Measurements from ENCODE around the gene ADGRB2.

ADGRB2 gene

GRCh38 chr1:31760471-31761470, 3.4 kb downstream of the ADGRB2 start:
- Mint-ChIP-seq H3K27ac (peak overlapping the region; percentile 11 to 78 (median 63)), H3K27me3 (ENCODE audit: low read depth) (peaks cover 17% of the 10 kb centered on the region), H3K9me3 (no peaks in the 10 kb centered on the region), H3K4me1 (peaks cover 56% of the 10 kb centered on the region), H3K36me3 (ENCODE audit: low read depth) (no peaks in the 10 kb centered on the region), H3K4me3 (peak overlapping the region; percentile 73 to 84 (median 83))
- no peak for TF ChIP-seq CTCF (IDR thresholded peaks at IDR 0.05; ENCODE audit: unreplicated experiment in 3 of 3)

DNA sequence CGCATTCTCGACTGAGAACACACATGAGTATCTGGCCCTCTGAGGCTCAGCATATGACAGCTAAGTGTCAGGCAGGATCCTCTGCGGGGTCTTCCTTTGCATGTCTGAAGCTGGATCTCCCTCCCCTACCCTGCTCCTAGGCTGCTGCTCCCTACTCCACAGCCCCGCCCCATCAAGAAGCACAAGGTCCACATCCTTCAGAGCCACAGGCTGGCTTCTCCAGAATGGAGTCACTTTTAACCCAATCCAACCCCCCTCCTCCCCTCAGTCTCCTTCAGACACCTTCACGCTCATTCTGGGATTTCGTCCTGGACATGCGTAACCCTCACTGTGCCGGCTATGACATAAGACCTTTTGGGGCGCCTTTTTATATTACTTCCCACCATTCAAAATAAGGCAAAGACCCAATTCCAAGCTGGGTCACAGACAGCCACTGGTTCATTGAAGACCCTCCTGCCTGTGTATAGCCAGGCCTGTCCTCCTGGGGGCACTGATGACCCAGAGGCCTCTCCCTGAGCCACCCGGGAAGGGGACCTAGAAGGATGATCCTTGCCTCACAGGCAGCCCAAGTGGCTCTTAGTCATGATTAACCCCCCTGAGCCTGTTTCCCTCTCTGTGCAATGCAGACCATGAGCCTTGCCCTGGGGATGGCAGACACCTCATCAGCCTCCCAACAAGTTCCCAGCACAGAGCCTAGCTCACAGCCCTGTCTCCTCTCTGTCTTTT, 4.7 kb downstream of the ADGRB2 start:
- no peak for TF ChIP-seq CTCF (IDR thresholded peaks at IDR 0.05; ENCODE audit: unreplicated experiment in 3 of 3)
- Mint-ChIP-seq H3K9me3 (no peaks in the 10 kb centered on the region), H3K36me3 (ENCODE audit: low read depth) (no peaks in the 10 kb centered on the region), H3K27ac (peak overlapping the region; percentile 11 to 78 (median 63)), H3K4me3 (peak overlapping the region; percentile 57 to 78 (median 73)), H3K4me1 (peaks cover 56% of the 10 kb centered on the region), H3K27me3 (ENCODE audit: low read depth) (peaks cover 14% of the 10 kb centered on the region)

- no peaks in the 10 kb centered on the region for H3K36me3 Mint-ChIP-seq (ENCODE audit: low read depth)
- H3K4me1 Mint-ChIP-seq = peaks cover 63% of the 10 kb centered on the region
- H3K9me3 Mint-ChIP-seq = no peaks in the 10 kb centered on the region
- H3K4me3 Mint-ChIP-seq = peak overlapping the region in 2 of 3 experiments; percentile 57 to 78
- no peak for TF ChIP-seq CTCF (IDR thresholded peaks at IDR 0.05; ENCODE audit: unreplicated experiment in 3 of 3)
- peaks cover 14% of the 10 kb centered on the region for H3K27me3 Mint-ChIP-seq (ENCODE audit: low read depth)
- peak overlapping the region; percentile 11 to 63 (median 55) for H3K27ac Mint-ChIP-seq
Observed at GRCh38 chr1:31758823-31759222, 5.3 kb downstream of the ADGRB2 start.

DNA sequence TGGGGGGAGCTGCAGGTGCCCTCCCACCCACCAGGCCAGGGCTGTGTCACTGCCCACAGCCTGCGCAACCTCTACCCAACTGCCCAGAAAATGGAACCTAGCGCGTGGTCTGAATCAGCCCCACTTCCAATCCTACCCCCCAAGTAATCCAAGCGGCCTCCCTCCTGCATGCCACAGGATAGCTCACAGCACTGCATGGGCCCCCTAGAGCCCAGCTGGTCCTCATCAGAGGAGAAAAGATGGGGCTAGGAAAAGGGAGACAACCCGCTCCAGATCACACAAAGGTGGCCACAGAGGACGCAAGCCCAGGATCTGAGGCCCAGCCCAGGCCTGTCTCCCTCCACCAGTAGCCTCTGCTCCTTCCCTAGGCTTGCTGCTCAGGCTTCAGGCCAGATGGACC, 6.2 kb downstream of the ADGRB2 start:
- Mint-ChIP-seq H3K9me3 (no peaks in the 10 kb centered on the region), H3K27ac (peak overlapping the region in 2 of 3 experiments; percentile 9 to 83), H3K27me3 (ENCODE audit: low read depth) (peaks cover 7% of the 10 kb centered on the region), H3K36me3 (ENCODE audit: low read depth) (no peaks in the 10 kb centered on the region), H3K4me1 (peaks cover 66% of the 10 kb centered on the region), H3K4me3 (peak overlapping the region in 2 of 3 experiments; percentile 14 to 25)
- TF ChIP-seq CTCF (IDR thresholded peaks at IDR 0.05; ENCODE audit: unreplicated experiment in 3 of 3) = no peak

- Mint-ChIP-seq H3K36me3 (ENCODE audit: low read depth) (no peaks in the 10 kb centered on the region), H3K4me3 (peak overlapping the region in 2 of 3 experiments; percentile 21 to 43), H3K27me3 (ENCODE audit: low read depth) (peaks cover 7% of the 10 kb centered on the region), H3K4me1 (peaks cover 72% of the 10 kb centered on the region), H3K27ac (peak overlapping the region in 2 of 3 experiments; percentile 9 to 17), H3K9me3 (no peaks in the 10 kb centered on the region)
- no peak for TF ChIP-seq CTCF (IDR thresholded peaks at IDR 0.05; ENCODE audit: unreplicated experiment in 3 of 3)
Observed at GRCh38 chr1:31757204-31757679, 6.9 kb downstream of the ADGRB2 start.
